ENCODE results near the gene SHB.

DNA sequence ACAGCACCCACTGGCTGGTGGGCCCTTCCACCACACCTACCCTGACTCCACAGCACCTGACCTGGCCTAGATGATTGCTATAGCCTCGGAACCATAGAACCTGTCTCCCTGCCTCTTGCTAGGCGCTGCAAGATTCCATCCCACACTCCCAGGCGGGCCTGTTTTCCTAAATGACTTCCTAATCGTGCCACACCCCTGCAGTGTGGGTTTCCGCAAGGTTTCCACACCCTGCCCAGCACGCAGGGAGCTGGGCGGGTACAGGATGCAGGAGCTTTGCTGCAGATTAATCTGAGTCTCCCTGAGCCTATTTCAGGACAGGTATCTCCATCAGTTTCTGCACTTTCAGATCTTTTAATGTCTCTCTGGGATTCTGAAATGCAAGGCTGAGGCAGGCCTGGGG is 62.9 kb downstream of the SHB start:
- TF ChIP-seq, protein P1, sequence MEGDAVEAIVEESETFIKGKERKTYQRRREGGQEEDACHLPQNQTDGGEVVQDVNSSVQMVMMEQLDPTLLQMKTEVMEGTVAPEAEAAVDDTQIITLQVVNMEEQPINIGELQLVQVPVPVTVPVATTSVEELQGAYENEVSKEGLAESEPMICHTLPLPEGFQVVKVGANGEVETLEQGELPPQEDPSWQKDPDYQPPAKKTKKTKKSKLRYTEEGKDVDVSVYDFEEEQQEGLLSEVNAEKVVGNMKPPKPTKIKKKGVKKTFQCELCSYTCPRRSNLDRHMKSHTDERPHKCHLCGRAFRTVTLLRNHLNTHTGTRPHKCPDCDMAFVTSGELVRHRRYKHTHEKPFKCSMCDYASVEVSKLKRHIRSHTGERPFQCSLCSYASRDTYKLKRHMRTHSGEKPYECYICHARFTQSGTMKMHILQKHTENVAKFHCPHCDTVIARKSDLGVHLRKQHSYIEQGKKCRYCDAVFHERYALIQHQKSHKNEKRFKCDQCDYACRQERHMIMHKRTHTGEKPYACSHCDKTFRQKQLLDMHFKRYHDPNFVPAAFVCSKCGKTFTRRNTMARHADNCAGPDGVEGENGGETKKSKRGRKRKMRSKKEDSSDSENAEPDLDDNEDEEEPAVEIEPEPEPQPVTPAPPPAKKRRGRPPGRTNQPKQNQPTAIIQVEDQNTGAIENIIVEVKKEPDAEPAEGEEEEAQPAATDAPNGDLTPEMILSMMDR (conservative IDR thresholded peaks at IDR 0.05; ENCODE audit: low read depth, low read length) = no peak
- TF ChIP-seq EZH2 (IDR thresholded peaks at IDR 0.05; ENCODE audit: borderline replicate concordance, low read depth, low read length, poor library complexity, severe bottlenecking) = no peak

Measured in A673 (cell line).